Spleen (tissue), 11 donors: ENCODE data around the gene GAPDHS. TPM values are rescaled to one million over a fixed set of nuclear protein-coding genes. Genes with fewer than 3 reads are reported as not detected.

Experiments
- DNase-seq: peaks from one replicate; pipeline ENCODE4 v3.0.0-alpha.2; 2020
- H3K27ac ChIP-seq, 8 donors: fragments of 200-600 bp; sonication (generic) in 7 of 8; 1 replicate in 4 of 8; 2 replicates in 4 of 8; pipeline versions ENCODE4 v1.5.0 to v1.8.0; 2016 to 2021; ENCODE audit warnings: inconsistent platforms in 4 of 8, mild to moderate bottlenecking in 4 of 8, moderate library complexity in 1 of 8
- H3K27me3 ChIP-seq, 7 donors: fragments of 200-600 bp; sonication (generic) in 6 of 7; replicated peaks in 1 of 7; 1 replicate in 4 of 7; 2 replicates in 3 of 7; pipeline versions ENCODE4 v1.5.0 to v1.8.0; 2016 to 2021; ENCODE audit warnings: inconsistent platforms in 3 of 7, mild to moderate bottlenecking in 1 of 7
- H3K36me3 ChIP-seq, 6 donors: fragments of 200-600 bp; sonication (generic) in 5 of 6; 1 replicate in 4 of 6; 2 replicates in 2 of 6; pipeline versions ENCODE4 v1.5.0 to v1.8.0; 2016 to 2021; ENCODE audit warnings: inconsistent platforms in 2 of 6
- H3K4me1 ChIP-seq, 6 donors: fragments of 200-600 bp; sonication (generic) in 5 of 6; 1 replicate in 3 of 6; 2 replicates in 3 of 6; pipeline versions ENCODE4 v1.5.0 to v1.8.0; 2016 to 2021; ENCODE audit warnings: inconsistent platforms in 3 of 6
- H3K4me3 ChIP-seq, 8 donors: fragments of 200-600 bp; sonication (generic) in 7 of 8; 1 replicate in 4 of 8; 2 replicates in 4 of 8; pipeline versions ENCODE4 v1.5.0 to v1.8.0; 2016 to 2021; ENCODE audit warnings: inconsistent platforms in 4 of 8, mild to moderate bottlenecking in 4 of 8, moderate library complexity in 2 of 8
- H3K9me3 ChIP-seq, 8 donors: fragments of 200-600 bp; sonication (generic) in 7 of 8; 1 replicate in 4 of 8; 2 replicates in 4 of 8; pipeline versions ENCODE4 v1.5.0 to v1.8.0; 2016 to 2021; ENCODE audit warnings: inconsistent platforms in 4 of 8
- POLR2A ChIP-seq, 3 donors: fragments of 450-650 bp; IDR thresholded peaks; one replicate each; pipeline ENCODE4 v1.5.1; 2017; ENCODE audit warnings: antibody characterized with exemption in 3 of 3, mild to moderate bottlenecking in 1 of 3
- POLR2AphosphoS5 ChIP-seq, 3 donors: sonication (generic); formaldehyde crosslinking; IDR thresholded peaks; one replicate each; pipeline ENCODE4 v1.5.1; 2017; ENCODE audit warnings: antibody characterized with exemption in 3 of 3
- WGBS, 5 donors: extraction: QIAGEN DNeasy Blood & Tissue Kit in 3 of 5; methylation state at CpG; one replicate each; pipeline versions ENCODE4 v1.1.5 to v1.1.7; 2013 to 2018; 5-methylcytosine and 5-hydroxymethylcytosine counted together
- intact Hi-C: fragments of 100-400 bp; cut with DNase I; formaldehyde crosslinking; loops from one replicate; pipeline ENCODE4 v1.15.0; 2023; ENCODE audit warnings: low total_unique reads
- polyA plus RNA-seq, 3 donors: library from polyadenylated mRNA; stranded (reverse); fragments of 200-250 nt; gene quantifications; one replicate each; pipeline ENCODE4 v1.2.1, GENCODE V29; 2013
- total RNA-seq, 7 donors: library from RNA; depleted of rRNA in 3 of 7; stranded (reverse); fragments of >200 nt in 3 of 7; fragmentation: NEBNext Ultra II Directional in 4 of 7; extraction: Animal tissue kit (Norgen Biotek cat#: 25700) in 4 of 7; gene quantifications; one replicate each; pipeline versions ENCODE4 v1.1.0 to v1.2.1, GENCODE V29; 2016 to 2021
- TF ChIP-seq, protein P1 (sequence below), 11 experiments: fragments of 200-600 bp in 7 of 11; fragments of 450-650 bp in 4 of 11; sonication (generic) in 4 of 11; IDR thresholded peaks in 8 of 11; conservative IDR thresholded peaks in 3 of 11; 1 replicate in 7 of 11; 2 replicates in 4 of 11; pipeline versions ENCODE4 v1.4.0 to v1.8.0; 2016 to 2021; ENCODE audit warnings: antibody characterized with exemption in 11 of 11, inconsistent platforms in 4 of 11, mild to moderate bottlenecking in 1 of 11
- donor health status: healthy with polysubstance abuse.
- donor health status: DM: no; HTN: no; CAD: no; lungs with moderate emphysema.
- donor health status: DM: no; HTN: no; CAD: no.
- donor health status: Bipolar disorder and iron deficiency.
- donor health status: healthy.
- donor health status: DM: no; HTN: no; CAD: no.
- donor health status: DM: yes; HTN: yes; CAD: no.

The GAPDHS gene
- total and polyA plus RNA-seq, 10 donors: 0.13 to 0.17 (median 0.14) TPM; not detected in 7

DNA sequence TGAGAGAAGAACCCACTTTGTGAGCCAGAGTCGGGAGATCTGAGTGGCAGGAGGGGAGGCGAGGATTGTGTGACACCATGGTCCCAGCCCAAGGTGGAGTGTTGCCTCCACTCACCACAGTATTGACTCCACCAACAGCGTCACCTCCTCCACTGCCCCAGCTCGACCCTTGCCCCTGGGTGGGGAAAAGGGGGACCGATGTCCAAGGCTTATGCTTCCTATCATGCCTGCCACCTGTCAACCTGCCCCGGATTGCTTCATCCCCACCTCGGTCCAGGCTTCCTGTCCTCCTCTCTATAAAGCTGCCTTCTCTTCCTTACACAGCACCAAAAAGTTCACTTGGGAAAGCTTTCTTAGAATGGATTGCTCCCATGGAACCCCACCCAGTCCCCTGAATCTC, 27.2 kb upstream of the GAPDHS start:
- Histone ChIP-seq H3K27ac (no peak overlapping the region), H3K27me3 (peaks cover 0 to 79% (median 23%) of the 10 kb centered on the region in 7 donors), H3K36me3 (no peaks in the 10 kb centered on the region), H3K4me1 (peaks cover 9 to 21% (median 16%) of the 10 kb centered on the region in 6 donors), H3K9me3 (no peaks in the 10 kb centered on the region), H3K4me3 (no peak overlapping the region)
- no peak for DNase-seq
- intact Hi-C loops: no loop called here
- WGBS, 5 donors: 66 to 83% (median 70%) methylated on average over 7 of the region's 7 CpGs
- TF ChIP-seq, protein P1, sequence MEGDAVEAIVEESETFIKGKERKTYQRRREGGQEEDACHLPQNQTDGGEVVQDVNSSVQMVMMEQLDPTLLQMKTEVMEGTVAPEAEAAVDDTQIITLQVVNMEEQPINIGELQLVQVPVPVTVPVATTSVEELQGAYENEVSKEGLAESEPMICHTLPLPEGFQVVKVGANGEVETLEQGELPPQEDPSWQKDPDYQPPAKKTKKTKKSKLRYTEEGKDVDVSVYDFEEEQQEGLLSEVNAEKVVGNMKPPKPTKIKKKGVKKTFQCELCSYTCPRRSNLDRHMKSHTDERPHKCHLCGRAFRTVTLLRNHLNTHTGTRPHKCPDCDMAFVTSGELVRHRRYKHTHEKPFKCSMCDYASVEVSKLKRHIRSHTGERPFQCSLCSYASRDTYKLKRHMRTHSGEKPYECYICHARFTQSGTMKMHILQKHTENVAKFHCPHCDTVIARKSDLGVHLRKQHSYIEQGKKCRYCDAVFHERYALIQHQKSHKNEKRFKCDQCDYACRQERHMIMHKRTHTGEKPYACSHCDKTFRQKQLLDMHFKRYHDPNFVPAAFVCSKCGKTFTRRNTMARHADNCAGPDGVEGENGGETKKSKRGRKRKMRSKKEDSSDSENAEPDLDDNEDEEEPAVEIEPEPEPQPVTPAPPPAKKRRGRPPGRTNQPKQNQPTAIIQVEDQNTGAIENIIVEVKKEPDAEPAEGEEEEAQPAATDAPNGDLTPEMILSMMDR (IDR thresholded peaks at IDR 0.05 in 8 of 11, conservative IDR thresholded peaks at IDR 0.05 in 3 of 11): no peak
- TF ChIP-seq POLR2A (IDR thresholded peaks at IDR 0.05) (no peak), POLR2AphosphoS5 (IDR thresholded peaks at IDR 0.05) (no peak)

DNA sequence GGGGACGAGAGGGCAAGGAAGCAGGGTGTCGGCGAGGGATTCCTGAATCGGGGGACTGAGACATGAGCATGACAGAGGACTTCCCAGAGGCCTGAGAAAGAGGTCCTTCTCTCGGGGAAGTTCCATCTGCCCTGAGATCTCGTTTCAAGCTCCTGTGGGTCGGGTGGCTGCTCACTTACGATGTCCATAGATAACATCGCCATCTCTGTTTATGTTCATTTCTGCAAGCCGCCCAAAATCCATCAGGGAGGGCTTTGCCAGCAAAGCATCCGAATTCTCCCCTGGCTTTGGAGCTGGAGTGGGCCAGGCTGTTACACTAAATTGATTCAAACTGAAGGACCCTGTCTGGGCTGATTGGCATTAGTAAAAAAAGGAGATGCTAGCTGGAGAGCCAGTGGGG, 25.7 kb upstream of the GAPDHS start:
- Histone ChIP-seq H3K4me1 (peaks cover 9 to 23% (median 16%) of the 10 kb centered on the region in 6 donors), H3K27me3 (peaks cover 0 to 83% (median 23%) of the 10 kb centered on the region in 7 donors), H3K36me3 (no peaks in the 10 kb centered on the region), H3K4me3 (no peak overlapping the region), H3K27ac (no peak overlapping the region), H3K9me3 (no peaks in the 10 kb centered on the region)
- no peak for DNase-seq
- WGBS, 5 donors: 76 to 83% (median 77%) methylated on average over 11 of the region's 11 CpGs
- TF ChIP-seq, protein P1 (IDR thresholded peaks at IDR 0.05 in 8 of 11, conservative IDR thresholded peaks at IDR 0.05 in 3 of 11): no peak
- no peak for TF ChIP-seq POLR2AphosphoS5 (IDR thresholded peaks at IDR 0.05)
- no peak for TF ChIP-seq POLR2A (IDR thresholded peaks at IDR 0.05)
- intact Hi-C loops: no loop called here

DNA sequence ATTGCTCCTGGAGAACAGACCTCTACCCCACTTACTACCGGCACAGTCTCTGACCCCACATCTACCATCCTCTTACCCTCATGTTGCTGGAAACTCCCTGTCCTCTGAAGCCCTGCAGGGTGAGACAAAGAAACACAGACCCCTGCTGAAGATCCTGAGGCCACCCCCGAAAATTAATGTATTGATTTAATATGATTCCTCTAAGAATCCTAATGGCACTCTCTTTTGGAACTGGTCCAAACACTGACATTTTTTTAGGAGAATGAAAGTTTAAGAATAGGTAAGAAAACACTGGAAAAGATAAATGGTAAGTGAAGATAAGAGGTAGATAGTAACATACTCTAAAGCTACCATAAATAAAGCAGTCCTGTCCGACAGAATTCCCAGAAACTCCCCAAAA, 25.1 kb upstream of the GAPDHS start:
- Histone ChIP-seq H3K27me3 (peaks cover 0 to 83% (median 23%) of the 10 kb centered on the region in 7 donors), H3K36me3 (no peaks in the 10 kb centered on the region), H3K9me3 (no peaks in the 10 kb centered on the region), H3K27ac (no peak overlapping the region), H3K4me3 (no peak overlapping the region), H3K4me1 (peaks cover 9 to 23% (median 16%) of the 10 kb centered on the region in 6 donors)
- TF ChIP-seq POLR2A (IDR thresholded peaks at IDR 0.05) (no peak), POLR2AphosphoS5 (IDR thresholded peaks at IDR 0.05) (no peak)
- TF ChIP-seq, protein P1 (IDR thresholded peaks at IDR 0.05 in 8 of 11, conservative IDR thresholded peaks at IDR 0.05 in 3 of 11): no peak
- DNase-seq: no peak
- WGBS, 5 donors: 74 to 88% (median 83%) methylated on average over 3 of the region's 3 CpGs
- intact Hi-C loops: no loop called here

DNA sequence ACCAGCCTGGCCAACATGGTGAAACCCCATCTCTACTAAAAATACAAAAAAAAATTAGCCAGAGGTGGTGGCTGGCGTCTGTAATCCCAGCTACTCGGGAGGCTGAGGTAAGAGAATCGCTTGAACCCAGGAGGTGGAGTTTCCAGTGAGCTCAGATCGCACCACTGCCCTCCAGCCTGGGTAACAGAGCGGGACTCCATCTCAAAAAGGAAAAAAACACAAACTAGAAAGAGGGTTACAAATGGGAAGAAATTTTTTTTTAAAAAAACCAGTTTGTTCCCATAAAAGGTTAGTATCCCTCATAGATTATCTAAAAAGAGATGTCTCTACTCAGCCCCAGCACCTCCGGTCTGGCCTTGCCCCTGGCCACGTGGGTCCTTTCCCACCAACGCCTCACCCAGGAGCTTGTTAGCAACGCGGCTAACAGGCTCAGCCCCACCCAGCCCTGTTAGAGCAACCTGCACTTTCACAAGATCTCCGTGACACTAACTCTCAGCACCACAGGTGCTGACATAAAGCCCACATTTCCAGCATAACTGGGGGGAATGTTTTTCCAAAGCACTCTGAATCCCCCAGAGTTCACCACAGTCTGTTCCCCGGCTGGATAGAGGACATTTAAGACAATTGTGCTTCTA, 24.1 kb upstream of the GAPDHS start:
- 21 to 33% (median 26%) methylated on average over 12 of the region's 12 CpGs for WGBS, 5 donors
- intact Hi-C loops: no loop called here
- Histone ChIP-seq H3K36me3 (no peaks in the 10 kb centered on the region), H3K4me1 (peaks cover 9 to 23% (median 16%) of the 10 kb centered on the region in 6 donors), H3K27me3 (peaks cover 0 to 91% (median 23%) of the 10 kb centered on the region in 7 donors), H3K4me3 (peak overlapping the region in 2 of 8 donors; percentile 43 to 66), H3K27ac (peak overlapping the region in 1 of 8 donors; percentile 43), H3K9me3 (no peaks in the 10 kb centered on the region)
- peak; percentile 80 for DNase-seq
- TF ChIP-seq POLR2AphosphoS5 (IDR thresholded peaks at IDR 0.05) (no peak), POLR2A (IDR thresholded peaks at IDR 0.05) (no peak)
- TF ChIP-seq, protein P1 (IDR thresholded peaks at IDR 0.05 in 8 of 11, conservative IDR thresholded peaks at IDR 0.05 in 3 of 11): no peak
